Measurements from ENCODE around the gene MAP3K3. TPM values are rescaled to one million over a fixed set of nuclear protein-coding genes. Genes with fewer than 3 reads are reported as not detected.

Gene MAP3K3
- total and polyA plus RNA-seq, 8 donors, result 41.3 to 58.3 (median 43.7) TPM

DNA sequence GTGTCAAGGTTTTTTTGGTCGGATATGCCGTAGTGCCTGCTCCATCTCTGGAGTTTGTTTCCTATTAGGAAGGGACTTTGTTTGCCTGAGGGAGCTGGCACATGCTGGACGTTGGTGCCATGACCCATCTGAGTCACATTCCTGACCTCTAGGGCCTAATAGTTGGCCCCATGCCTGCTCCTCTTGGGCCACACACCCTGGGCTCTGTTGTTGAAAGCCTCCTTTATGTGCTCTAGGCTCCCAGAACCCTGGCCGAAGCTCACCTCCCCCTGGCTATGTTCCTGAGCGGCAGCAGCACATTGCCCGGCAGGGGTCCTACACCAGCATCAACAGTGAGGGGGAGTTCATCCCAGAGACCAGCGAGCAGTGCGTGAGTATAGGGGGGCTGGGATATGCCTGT, 59.3 kb downstream of the MAP3K3 start:
- H3K9me3 ChIP-seq, result no peaks in the 10 kb centered on the region
- H3K4me3 ChIP-seq, result no peak overlapping the region
- H3K27ac ChIP-seq, result peak overlapping the region; percentile 16 to 41
- peaks cover 12 to 49% of the 10 kb centered on the region in 2 donors for H3K4me1 ChIP-seq
- H3K27me3 ChIP-seq, result no peaks in the 10 kb centered on the region
- intact Hi-C loops (cut with DNase I), result no loop called here
- TF ChIP-seq, protein P1, sequence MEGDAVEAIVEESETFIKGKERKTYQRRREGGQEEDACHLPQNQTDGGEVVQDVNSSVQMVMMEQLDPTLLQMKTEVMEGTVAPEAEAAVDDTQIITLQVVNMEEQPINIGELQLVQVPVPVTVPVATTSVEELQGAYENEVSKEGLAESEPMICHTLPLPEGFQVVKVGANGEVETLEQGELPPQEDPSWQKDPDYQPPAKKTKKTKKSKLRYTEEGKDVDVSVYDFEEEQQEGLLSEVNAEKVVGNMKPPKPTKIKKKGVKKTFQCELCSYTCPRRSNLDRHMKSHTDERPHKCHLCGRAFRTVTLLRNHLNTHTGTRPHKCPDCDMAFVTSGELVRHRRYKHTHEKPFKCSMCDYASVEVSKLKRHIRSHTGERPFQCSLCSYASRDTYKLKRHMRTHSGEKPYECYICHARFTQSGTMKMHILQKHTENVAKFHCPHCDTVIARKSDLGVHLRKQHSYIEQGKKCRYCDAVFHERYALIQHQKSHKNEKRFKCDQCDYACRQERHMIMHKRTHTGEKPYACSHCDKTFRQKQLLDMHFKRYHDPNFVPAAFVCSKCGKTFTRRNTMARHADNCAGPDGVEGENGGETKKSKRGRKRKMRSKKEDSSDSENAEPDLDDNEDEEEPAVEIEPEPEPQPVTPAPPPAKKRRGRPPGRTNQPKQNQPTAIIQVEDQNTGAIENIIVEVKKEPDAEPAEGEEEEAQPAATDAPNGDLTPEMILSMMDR (IDR thresholded peaks at IDR 0.05), result no peak
- H3K36me3 ChIP-seq, result peaks cover 0 to 80% of the 10 kb centered on the region in 2 donors
- DNase-seq (no peak), ATAC-seq (peak; percentile 59)

DNA sequence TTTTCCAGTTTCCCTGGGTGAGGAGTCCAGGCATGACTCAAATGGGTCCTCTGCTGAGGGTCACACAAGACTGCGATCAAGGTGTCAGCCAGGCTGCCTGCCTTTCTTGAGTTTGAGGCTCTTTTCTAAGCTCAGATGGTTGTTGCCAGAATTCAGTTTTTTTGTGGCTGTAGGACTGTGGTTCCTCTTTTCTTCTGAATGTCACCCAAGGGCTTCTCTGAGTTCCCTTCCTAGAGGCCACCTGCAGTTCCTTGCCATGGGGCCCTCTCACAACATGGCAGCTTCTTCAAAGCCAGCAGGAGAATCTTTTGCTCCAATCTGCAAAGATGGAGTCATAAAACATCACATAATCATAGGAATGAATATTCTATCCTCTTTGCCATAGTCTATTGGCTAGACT, 60.2 kb downstream of the MAP3K3 start:
- H3K36me3 ChIP-seq, result peaks cover 0 to 78% of the 10 kb centered on the region in 2 donors
- no peak for DNase-seq
- intact Hi-C loops (cut with DNase I), result no loop called here
- ATAC-seq, result no peak
- no peaks in the 10 kb centered on the region for H3K27me3 ChIP-seq
- H3K4me3 ChIP-seq, result no peak overlapping the region
- H3K27ac ChIP-seq, result peak overlapping the region in 1 of 2 donors; percentile 41
- TF ChIP-seq, protein P1 (IDR thresholded peaks at IDR 0.05), result no peak
- peaks cover 8 to 40% of the 10 kb centered on the region in 2 donors for H3K4me1 ChIP-seq
- H3K9me3 ChIP-seq, result no peaks in the 10 kb centered on the region

DNA sequence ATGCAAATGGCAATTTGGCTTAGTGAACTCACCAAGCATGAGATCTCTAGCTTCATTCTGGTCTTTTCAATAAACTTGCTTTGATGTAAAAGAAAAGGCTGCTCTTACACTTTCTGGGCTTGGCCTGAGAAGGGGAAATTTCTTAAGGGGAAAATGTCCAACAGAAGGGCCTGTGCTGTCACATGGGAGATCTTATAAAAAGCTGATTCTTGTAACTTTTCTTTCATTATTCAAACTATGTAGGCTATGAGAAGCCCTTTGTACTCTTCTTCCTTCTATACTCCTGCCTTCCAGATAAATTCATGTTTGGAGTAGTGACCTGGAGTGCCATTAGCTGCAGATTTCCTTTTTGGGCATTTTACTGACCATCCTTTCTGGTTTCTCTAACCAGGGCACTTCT, 60.8 kb downstream of the MAP3K3 start:
- H3K4me3 ChIP-seq, result no peak overlapping the region
- no peaks in the 10 kb centered on the region for H3K9me3 ChIP-seq
- no peak overlapping the region for H3K27ac ChIP-seq
- DNase-seq, result no peak
- H3K27me3 ChIP-seq, result no peaks in the 10 kb centered on the region
- TF ChIP-seq, protein P1 (IDR thresholded peaks at IDR 0.05), result no peak
- peaks cover 8 to 36% of the 10 kb centered on the region in 2 donors for H3K4me1 ChIP-seq
- intact Hi-C loops (cut with DNase I), result no loop called here
- ATAC-seq, result no peak
- peaks cover 0 to 78% of the 10 kb centered on the region in 2 donors for H3K36me3 ChIP-seq

DNA sequence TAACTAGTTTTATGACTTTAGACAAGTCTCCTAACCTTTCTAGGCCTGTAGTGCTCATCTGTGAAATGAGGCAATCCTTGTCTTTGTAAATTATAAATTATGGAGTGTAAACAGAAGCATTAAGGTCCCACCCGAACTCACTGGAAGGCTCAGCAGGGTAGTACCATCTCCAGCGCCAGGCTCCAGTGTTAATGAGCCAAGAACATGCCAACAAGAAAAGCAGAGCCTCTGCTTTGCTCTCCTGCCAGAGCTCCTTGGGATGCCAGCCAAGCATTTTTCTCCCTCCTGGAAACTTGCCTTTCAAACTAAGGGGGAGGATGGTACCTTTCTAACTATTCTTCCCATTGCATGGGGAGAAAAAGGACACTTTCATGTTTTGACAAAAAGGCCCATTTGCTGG, 62.8 kb downstream of the MAP3K3 start:
- H3K4me3 ChIP-seq, result no peak overlapping the region
- peak; percentile 17 for ATAC-seq
- no peaks in the 10 kb centered on the region for H3K9me3 ChIP-seq
- peaks cover 8 to 32% of the 10 kb centered on the region in 2 donors for H3K4me1 ChIP-seq
- H3K27me3 ChIP-seq, result no peaks in the 10 kb centered on the region
- TF ChIP-seq, protein P1 (IDR thresholded peaks at IDR 0.05), result no peak
- intact Hi-C loops (cut with DNase I), result no loop called here
- DNase-seq, result no peak
- peaks cover 0 to 88% of the 10 kb centered on the region in 2 donors for H3K36me3 ChIP-seq
- H3K27ac ChIP-seq, result no peak overlapping the region

DNA sequence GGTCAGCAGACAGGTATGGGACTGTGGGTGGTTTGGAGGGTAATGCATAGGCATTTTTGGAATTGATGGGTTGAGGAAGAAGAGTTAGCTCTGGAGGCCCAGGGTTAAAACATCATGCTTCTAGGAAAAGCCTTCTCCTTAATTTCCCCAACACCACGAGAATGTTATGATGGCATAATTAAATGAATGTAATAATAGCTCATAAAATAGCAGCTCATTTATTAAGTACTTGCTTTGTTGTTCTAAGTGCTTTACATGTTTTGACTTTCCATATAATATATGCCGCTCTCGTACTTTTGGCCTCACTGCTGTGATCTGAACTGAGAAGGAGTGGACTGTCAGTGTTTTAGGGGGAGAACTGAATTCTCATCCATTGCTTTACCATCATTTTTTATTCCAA, 63.4 kb downstream of the MAP3K3 start:
- Histone ChIP-seq H3K27me3 (no peaks in the 10 kb centered on the region), H3K9me3 (no peaks in the 10 kb centered on the region), H3K27ac (no peak overlapping the region), H3K4me3 (no peak overlapping the region), H3K4me1 (peaks cover 6 to 26% of the 10 kb centered on the region in 2 donors), H3K36me3 (peaks cover 0 to 93% of the 10 kb centered on the region in 2 donors)
- DNase-seq (no peak), ATAC-seq (no peak)
- TF ChIP-seq, protein P1 (IDR thresholded peaks at IDR 0.05), result no peak
- intact Hi-C loops (cut with DNase I), result no loop called here

All from left lung (tissue), 10 donors.